Measurements from ENCODE around the gene CD164L2.

Gene CD164L2

GRCh38 chr1:27366411-27367159, 16.5 kb downstream of the CD164L2 start, which contains the start of gene MAP3K6:
MAP3K6 (minus strand) TSS chr1:27366961; CDS start chr1:27366597, 364 bp downstream.
- peak; percentile 27 for TF ChIP-seq CTCF (IDR thresholded peaks at IDR 0.05; ENCODE audit: low read depth, low read length, missing control alignments)
- peak within 1 kb of the TSS; percentile 53 for H3K4me3 ChIP-seq (replicated peaks; ENCODE audit: low read depth, low read length)
- no peak for DNase-seq (ENCODE audit: extremely low read depth, low read depth)

GRCh38 chr1:27366113-27366410, 17.1 kb downstream of the CD164L2 start:
- peak overlapping the region; percentile 53 for H3K4me3 ChIP-seq (replicated peaks; ENCODE audit: low read depth, low read length)
- no peak for DNase-seq (ENCODE audit: extremely low read depth, low read depth)
- TF ChIP-seq CTCF (IDR thresholded peaks at IDR 0.05; ENCODE audit: low read depth, low read length, missing control alignments) = no peak

- TF ChIP-seq CTCF (IDR thresholded peaks at IDR 0.05; ENCODE audit: low read depth, low read length, missing control alignments) = no peak
- DNase-seq (ENCODE audit: extremely low read depth, low read depth) = peak; percentile 63
- H3K4me3 ChIP-seq (replicated peaks; ENCODE audit: low read depth, low read length) = peak overlapping the region; percentile 53
Observed at GRCh38 chr1:27365372-27366112, 17.6 kb downstream of the CD164L2 start.

- peak overlapping the region; percentile 53 for H3K4me3 ChIP-seq (replicated peaks; ENCODE audit: low read depth, low read length)
- DNase-seq (ENCODE audit: extremely low read depth, low read depth) = no peak
- no peak for TF ChIP-seq CTCF (IDR thresholded peaks at IDR 0.05; ENCODE audit: low read depth, low read length, missing control alignments)
Observed at GRCh38 chr1:27364696-27365371, 18.3 kb downstream of the CD164L2 start.

- no peak for TF ChIP-seq CTCF (IDR thresholded peaks at IDR 0.05; ENCODE audit: low read depth, low read length, missing control alignments)
- H3K4me3 ChIP-seq (replicated peaks; ENCODE audit: low read depth, low read length) = no peak overlapping the region
- no peak for DNase-seq (ENCODE audit: extremely low read depth, low read depth)
Observed at GRCh38 chr1:27363766-27364695, 19.1 kb downstream of the CD164L2 start.

GRCh38 chr1:27361553-27361952, 21.6 kb downstream of the CD164L2 start:
- no peak for DNase-seq (ENCODE audit: extremely low read depth, low read depth)
- H3K4me3 ChIP-seq (replicated peaks; ENCODE audit: low read depth, low read length) = no peak overlapping the region
- no peak for TF ChIP-seq CTCF (IDR thresholded peaks at IDR 0.05; ENCODE audit: low read depth, low read length, missing control alignments)

Data from HFF-Myc (cell line).